K562 (cell line): ENCODE results near the gene CUL1. TPM values are rescaled to one million over a fixed set of nuclear protein-coding genes. Genes with fewer than 3 reads are reported as not detected.

Experiments used
- CBX2 ChIP-seq: fragments of 200-600 bp; sonication (generic); IDR thresholded peaks from one replicate; pipeline ENCODE4 v1.6.1; 2012; ENCODE audit warnings: mild to moderate bottlenecking, low read length, inconsistent platforms; ENCODE audit not compliant: insufficient read depth, poor library complexity, severe bottlenecking
- SMARCC2 ChIP-seq: fragments of 450-650 bp; IDR thresholded peaks from 2 replicates; pipeline ENCODE4 v1.6.1; 2017; ENCODE audit warnings: antibody characterized with exemption, moderate library complexity, mild to moderate bottlenecking, low read depth
- TFE3 ChIP-seq: fragments of 450-650 bp; formaldehyde crosslinking; IDR thresholded peaks from 2 replicates; pipeline ENCODE4 v1.4.0; 2020; ENCODE audit warnings: mild to moderate bottlenecking, mixed read lengths
- TRIM25 ChIP-seq: fragments of 450-650 bp; IDR thresholded peaks from 2 replicates; pipeline ENCODE4 v1.7.0; 2016; ENCODE audit warnings: borderline replicate concordance
- ZNF175 ChIP-seq: fragments of 200-800 bp; sonication (Bioruptor generic); IDR thresholded peaks from 2 replicates; pipeline ENCODE4 v1.6.1; 2016; ENCODE audit warnings: low read depth, mild to moderate bottlenecking, missing genetic modification characterization, missing compliant biosample characterization
- ZNF764 ChIP-seq: fragments of 250-450 bp; sonication (Bioruptor Pico); IDR thresholded peaks from 2 replicates; pipeline ENCODE4 v1.4.0; 2020; ENCODE audit warnings: low read depth, mild to moderate bottlenecking, moderate library complexity
- ZNF79 ChIP-seq: fragments of 250-450 bp; sonication (Bioruptor Pico); IDR thresholded peaks from 2 replicates; pipeline ENCODE4 v1.4.0; 2020; ENCODE audit warnings: low read depth, mild to moderate bottlenecking, moderate library complexity
- polyA plus RNA-seq, 8 experiments: library from polyadenylated mRNA; depleted of rRNA in 4 of 8; stranded (reverse) in 5 of 8; unstranded in 3 of 8; fragments of >200 nt; fragmentation: Nextera tagmentation in 2 of 8; fragmentation: Illumina TruSeq in 1 of 8; extraction: Ambion mirVana in 2 of 8; extraction: Trizol in 1 of 8; gene quantifications; 2 replicates each; pipeline versions ENCODE4 v1.2.1 to v1.2.3, GENCODE V29; 2011 to 2014; ENCODE audit warnings: inconsistent platforms in 1 of 8, missing spikeins in 1 of 8
- total RNA-seq, 7 experiments: library from RNA; depleted of rRNA in 6 of 7; stranded (reverse); fragments of >200 nt in 6 of 7; fragmentation: Illumina TruSeq in 2 of 7; extraction: Trizol in 2 of 7; gene quantifications; 2 replicates each; pipeline versions ENCODE4 v1.2.1 to v1.2.3, GENCODE V29; 2011 to 2021; ENCODE audit warnings: low replicate concordance in 1 of 7
- TF ChIP-seq, protein P1 (sequence below), 2 experiments: fragments of 450-650 bp in 1 of 2; sonication (generic) in 1 of 2; formaldehyde crosslinking in 1 of 2; IDR thresholded peaks; 2 replicates each; pipeline versions ENCODE4 v1.7.1 to v1.9.0; 2016 to 2022; ENCODE audit warnings: inconsistent platforms in 1 of 2, mild to moderate bottlenecking in 1 of 2, missing genetic modification reagents in 1 of 2
- TF ChIP-seq, protein P2 (sequence below), 2 experiments: fragments of 450-650 bp in 1 of 2; sonication (generic) in 1 of 2; formaldehyde crosslinking in 1 of 2; IDR thresholded peaks in 1 of 2; conservative IDR thresholded peaks in 1 of 2; 2 replicates each; pipeline versions ENCODE4 v1.6.1 to v1.8.1; 2016 to 2023; ENCODE audit warnings: mild to moderate bottlenecking in 2 of 2, moderate library complexity in 2 of 2, inconsistent platforms in 1 of 2, missing genetic modification reagents in 1 of 2

Gene CUL1
- total and polyA plus RNA-seq, 9 of the 15 experiments (the other 6 are each of a cell fraction or from before 2014, with no cell fraction given): 31.5 to 107 (median 96.5) TPM

DNA sequence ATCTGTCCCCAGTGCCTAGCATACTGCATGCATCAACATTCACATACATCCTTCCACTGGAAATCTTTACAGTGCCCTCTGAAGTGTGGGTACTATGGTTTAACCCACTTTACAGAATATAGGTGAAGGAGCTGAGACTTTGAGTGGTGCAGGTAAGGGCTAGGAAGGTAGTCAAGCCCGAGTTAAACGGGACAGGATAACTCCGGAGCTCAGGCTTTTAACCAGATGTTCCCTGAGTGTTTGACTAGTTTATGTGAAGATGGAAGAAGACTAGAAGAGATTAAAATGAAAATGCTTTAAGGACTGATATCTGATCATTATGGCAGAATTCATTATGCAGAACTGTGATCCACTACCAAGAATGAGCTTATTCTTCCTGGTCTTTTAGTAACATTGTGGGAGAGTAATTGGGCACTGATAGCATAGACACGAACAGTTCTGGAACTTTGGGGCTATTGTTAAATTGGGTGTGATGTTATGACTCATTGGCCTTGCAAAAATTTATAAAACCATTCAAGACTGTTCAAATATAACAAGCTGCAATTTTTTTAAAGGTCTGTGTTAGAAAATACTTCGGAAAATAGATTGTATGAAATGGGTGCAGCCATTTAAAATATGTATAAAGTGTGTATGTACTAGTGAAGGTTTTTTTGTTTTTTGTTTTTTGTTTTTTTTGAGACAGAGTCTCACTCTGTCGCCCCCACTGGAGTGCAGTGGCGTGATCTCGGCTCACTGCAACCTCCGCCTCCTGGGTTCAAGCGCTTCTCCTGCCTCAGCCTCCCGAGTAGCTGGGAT is 4.4 kb downstream of the CUL1 start (continued):
- TF ChIP-seq, protein P1, sequence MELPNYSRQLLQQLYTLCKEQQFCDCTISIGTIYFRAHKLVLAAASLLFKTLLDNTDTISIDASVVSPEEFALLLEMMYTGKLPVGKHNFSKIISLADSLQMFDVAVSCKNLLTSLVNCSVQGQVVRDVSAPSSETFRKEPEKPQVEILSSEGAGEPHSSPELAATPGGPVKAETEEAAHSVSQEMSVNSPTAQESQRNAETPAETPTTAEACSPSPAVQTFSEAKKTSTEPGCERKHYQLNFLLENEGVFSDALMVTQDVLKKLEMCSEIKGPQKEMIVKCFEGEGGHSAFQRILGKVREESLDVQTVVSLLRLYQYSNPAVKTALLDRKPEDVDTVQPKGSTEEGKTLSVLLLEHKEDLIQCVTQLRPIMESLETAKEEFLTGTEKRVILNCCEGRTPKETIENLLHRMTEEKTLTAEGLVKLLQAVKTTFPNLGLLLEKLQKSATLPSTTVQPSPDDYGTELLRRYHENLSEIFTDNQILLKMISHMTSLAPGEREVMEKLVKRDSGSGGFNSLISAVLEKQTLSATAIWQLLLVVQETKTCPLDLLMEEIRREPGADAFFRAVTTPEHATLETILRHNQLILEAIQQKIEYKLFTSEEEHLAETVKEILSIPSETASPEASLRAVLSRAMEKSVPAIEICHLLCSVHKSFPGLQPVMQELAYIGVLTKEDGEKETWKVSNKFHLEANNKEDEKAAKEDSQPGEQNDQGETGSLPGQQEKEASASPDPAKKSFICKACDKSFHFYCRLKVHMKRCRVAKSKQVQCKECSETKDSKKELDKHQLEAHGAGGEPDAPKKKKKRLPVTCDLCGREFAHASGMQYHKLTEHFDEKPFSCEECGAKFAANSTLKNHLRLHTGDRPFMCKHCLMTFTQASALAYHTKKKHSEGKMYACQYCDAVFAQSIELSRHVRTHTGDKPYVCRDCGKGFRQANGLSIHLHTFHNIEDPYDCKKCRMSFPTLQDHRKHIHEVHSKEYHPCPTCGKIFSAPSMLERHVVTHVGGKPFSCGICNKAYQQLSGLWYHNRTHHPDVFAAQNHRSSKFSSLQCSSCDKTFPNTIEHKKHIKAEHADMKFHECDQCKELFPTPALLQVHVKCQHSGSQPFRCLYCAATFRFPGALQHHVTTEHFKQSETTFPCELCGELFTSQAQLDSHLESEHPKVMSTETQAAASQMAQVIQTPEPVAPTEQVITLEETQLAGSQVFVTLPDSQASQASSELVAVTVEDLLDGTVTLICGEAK (IDR thresholded peaks at IDR 0.05): 0 out of 2 replicates have a peak, but pooled peaks have one; percentile 14
- TF ChIP-seq, protein P1 (CRISPR knock-in tag; IDR thresholded peaks at IDR 0.05): no peak
- TF ChIP-seq ZNF764 (no peak), TFE3 (CRISPR knock-in tag) (no peak), SMARCC2 (peak; percentile 97), ZNF175 (CRISPR knock-in tag) (no peak), ZNF79 (CRISPR knock-in tag) (no peak), CBX2 (no peak), TRIM25 (no peak)
- TF ChIP-seq, protein P2, sequence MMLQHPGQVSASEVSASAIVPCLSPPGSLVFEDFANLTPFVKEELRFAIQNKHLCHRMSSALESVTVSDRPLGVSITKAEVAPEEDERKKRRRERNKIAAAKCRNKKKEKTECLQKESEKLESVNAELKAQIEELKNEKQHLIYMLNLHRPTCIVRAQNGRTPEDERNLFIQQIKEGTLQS (IDR thresholded peaks at IDR 0.05): peak; percentile 72
- TF ChIP-seq, protein P2 (CRISPR knock-in tag; conservative IDR thresholded peaks at IDR 0.05): no peak
